WTC11 (cell line): ENCODE measurements around the gene ITSN1. TPM values are rescaled to one million over a fixed set of nuclear protein-coding genes. Genes with fewer than 3 reads are reported as not detected.

ENCODE experiments used
- ATAC-seq: fragments of 200-7000 bp; cut with Tn5 transposase; 2 replicates; pipeline ENCODE4 v1.10.0; 2021; ENCODE audit warnings: mild to moderate bottlenecking, moderate library complexity
- CTCF ChIA-PET: fragments of 300-600 bp; sonication (Branson Sonifier 250); formaldehyde crosslinking; loops from one replicate; lab custom pipeline; 2021; ENCODE audit warnings: antibody characterized with exemption; lab: Charles Lee
- POLR2A ChIA-PET: fragments of 350-600 bp; sonication (Branson Sonifier 250); formaldehyde crosslinking; loops from one replicate; lab custom pipeline; 2021; ENCODE audit warnings: antibody characterized with exemption; lab: Charles Lee
- DNase-seq: peaks from one replicate; pipeline ENCODE4 v3.0.0; 2021; ENCODE audit warnings: low spot score
- H3K27ac Mint-ChIP-seq: 2 replicates; pipeline ENCODE4 v1.8.0; 2021; ENCODE audit warnings: mixed read lengths
- H3K27me3 Mint-ChIP-seq: 2 replicates; pipeline ENCODE4 v1.8.0; 2021; ENCODE audit warnings: low read depth, mild to moderate bottlenecking, moderate library complexity, mixed read lengths
- H3K36me3 Mint-ChIP-seq: 2 replicates; pipeline ENCODE4 v1.8.0; 2021; ENCODE audit warnings: mixed read lengths
- H3K4me1 Mint-ChIP-seq: 2 replicates; pipeline ENCODE4 v1.8.0; 2022; ENCODE audit warnings: mixed read lengths
- H3K4me3 Mint-ChIP-seq: 2 replicates; pipeline ENCODE4 v1.8.0; 2021; ENCODE audit warnings: mild to moderate bottlenecking, moderate library complexity, mixed read lengths
- H3K9me3 Mint-ChIP-seq: 2 replicates; pipeline ENCODE4 v1.8.0; 2021; ENCODE audit warnings: mixed read lengths
- AFF4 ChIP-seq: sonication (generic); formaldehyde crosslinking; IDR thresholded peaks from 2 replicates; pipeline ENCODE4 v1.8.1; 2023; ENCODE audit warnings: mild to moderate bottlenecking, missing genetic modification reagents, borderline replicate concordance
- ATF1 ChIP-seq: sonication (generic); formaldehyde crosslinking; IDR thresholded peaks from 2 replicates; pipeline ENCODE4 v1.8.1; 2023; ENCODE audit warnings: mild to moderate bottlenecking, moderate library complexity, missing genetic modification reagents
- CREM ChIP-seq: sonication (generic); formaldehyde crosslinking; IDR thresholded peaks from 2 replicates; pipeline ENCODE4 v1.8.1; 2022; ENCODE audit warnings: mild to moderate bottlenecking, missing genetic modification reagents, moderate library complexity
- E2F1 ChIP-seq: sonication (generic); formaldehyde crosslinking; IDR thresholded peaks from 2 replicates; pipeline ENCODE4 v1.8.0; 2022; ENCODE audit warnings: mild to moderate bottlenecking, missing genetic modification reagents
- E2F4 ChIP-seq: sonication (generic); formaldehyde crosslinking; IDR thresholded peaks from 2 replicates; pipeline ENCODE4 v1.8.1; 2022; ENCODE audit warnings: low read depth, mild to moderate bottlenecking, moderate library complexity, missing genetic modification reagents, borderline replicate concordance
- ERG ChIP-seq: fragments of 250-450 bp; sonication (Bioruptor Pico); IDR thresholded peaks from 2 replicates; pipeline ENCODE4 v1.8.0; 2021; ENCODE audit warnings: mild to moderate bottlenecking
- ESRRA ChIP-seq: sonication (generic); formaldehyde crosslinking; IDR thresholded peaks from 2 replicates; pipeline ENCODE4 v1.8.1; 2022; ENCODE audit warnings: mild to moderate bottlenecking, missing genetic modification reagents, borderline replicate concordance
- FOXK1 ChIP-seq: sonication (generic); formaldehyde crosslinking; IDR thresholded peaks from 2 replicates; pipeline ENCODE4 v1.8.0; 2022; ENCODE audit warnings: mild to moderate bottlenecking, moderate library complexity, missing genetic modification reagents
- GABPB1 ChIP-seq: sonication (generic); formaldehyde crosslinking; IDR thresholded peaks from 2 replicates; pipeline ENCODE4 v1.8.1; 2023; ENCODE audit warnings: mild to moderate bottlenecking, missing genetic modification reagents
- GRHL2 ChIP-seq: fragments of 250-450 bp; sonication (Bioruptor Pico); IDR thresholded peaks from 2 replicates; pipeline ENCODE4 v1.8.0; 2022; ENCODE audit warnings: mild to moderate bottlenecking, moderate library complexity; ENCODE audit not compliant: insufficient replicate concordance, severe bottlenecking
- JUN ChIP-seq: sonication (generic); formaldehyde crosslinking; IDR thresholded peaks from 2 replicates; pipeline ENCODE4 v1.8.0; 2023; ENCODE audit warnings: mild to moderate bottlenecking, missing genetic modification reagents
- MYBL2 ChIP-seq: sonication (generic); formaldehyde crosslinking; IDR thresholded peaks from 2 replicates; pipeline ENCODE4 v1.8.1; 2023; ENCODE audit warnings: mild to moderate bottlenecking, moderate library complexity, missing genetic modification reagents
- NFE2L1 ChIP-seq: sonication (generic); formaldehyde crosslinking; IDR thresholded peaks from 2 replicates; pipeline ENCODE4 v1.8.1; 2023; ENCODE audit warnings: missing genetic modification reagents
- NR1H2 ChIP-seq: sonication (generic); formaldehyde crosslinking; IDR thresholded peaks from 2 replicates; pipeline ENCODE4 v1.9.0; 2021; ENCODE audit warnings: mild to moderate bottlenecking, moderate library complexity, missing genetic modification reagents
- PREB ChIP-seq: sonication (generic); formaldehyde crosslinking; IDR thresholded peaks from 2 replicates; pipeline ENCODE4 v1.8.1; 2022; ENCODE audit warnings: mild to moderate bottlenecking, missing genetic modification reagents, moderate library complexity, borderline replicate concordance
- ZNF138 ChIP-seq: sonication (generic); formaldehyde crosslinking; conservative IDR thresholded peaks from 2 replicates; pipeline ENCODE4 v1.8.1; 2022; ENCODE audit warnings: mild to moderate bottlenecking, moderate library complexity, missing genetic modification reagents
- ZNF219 ChIP-seq: sonication (generic); formaldehyde crosslinking; IDR thresholded peaks from 2 replicates; pipeline ENCODE4 v1.8.0; 2023; ENCODE audit warnings: missing genetic modification reagents, mild to moderate bottlenecking, borderline replicate concordance
- ZNF281 ChIP-seq: sonication (generic); formaldehyde crosslinking; IDR thresholded peaks from 2 replicates; pipeline ENCODE4 v1.8.0; 2023; ENCODE audit warnings: mild to moderate bottlenecking, missing genetic modification reagents
- ZNF317 ChIP-seq: sonication (generic); formaldehyde crosslinking; IDR thresholded peaks from 2 replicates; pipeline ENCODE4 v1.8.1; 2023; ENCODE audit warnings: low read depth, mild to moderate bottlenecking, moderate library complexity, missing genetic modification reagents, borderline replicate concordance
- ZNF416 ChIP-seq: fragments of 250-450 bp; sonication (Bioruptor Pico); IDR thresholded peaks from 2 replicates; pipeline ENCODE4 v1.9.0; 2021; ENCODE audit warnings: mild to moderate bottlenecking, inconsistent platforms
- total RNA-seq: library from RNA; stranded (reverse); gene quantifications from 3 replicates; pipeline ENCODE4 v1.2.3, GENCODE V29; 2021

Gene ITSN1
- total RNA-seq, 1 experiment from 2014 or later = 69.6 TPM

- no peak overlapping the region for H3K4me3 Mint-ChIP-seq
- ChIA-PET CTCF (interaction anchor here (1.0 kb wide), 1 partner anchor 55 kb away, joined by 3 read pairs; no protein-coding TSS in a partner anchor), POLR2A (no interaction called here)
- DNase-seq (no peak), ATAC-seq (no peak)
- H3K36me3 Mint-ChIP-seq = 0 out of 2 replicates have a peak, but pooled peaks cover 4% of the 10 kb centered on the region
- no peaks in the 10 kb centered on the region for H3K27me3 Mint-ChIP-seq
- peaks cover 8% of the 10 kb centered on the region; the same call in 1 of the 2 replicates for H3K9me3 Mint-ChIP-seq
- no peak for TF ChIP-seq NFE2L1 (CRISPR knock-in tag)
- no peak for TF ChIP-seq ERG
- TF ChIP-seq AFF4 (CRISPR knock-in tag) = no peak
- TF ChIP-seq E2F1 (CRISPR knock-in tag) = no peak
- no peak for TF ChIP-seq ATF1
- no peak for TF ChIP-seq GRHL2
- no peak overlapping the region for H3K27ac Mint-ChIP-seq
- H3K4me1 Mint-ChIP-seq = peaks cover 40% of the 10 kb centered on the region
These were observed 18.8 kb downstream of the ITSN1 start for GRCh38 chr21:33661146-33661545.

GRCh38 chr21:33662046-33662445 lies 19.7 kb downstream of the ITSN1 start:
- Mint-ChIP-seq H3K9me3 (peaks cover 8% of the 10 kb centered on the region; the same call in 1 of the 2 replicates), H3K27me3 (no peaks in the 10 kb centered on the region), H3K4me1 (peaks cover 38% of the 10 kb centered on the region), H3K36me3 (0 out of 2 replicates have a peak, but pooled peaks cover 4% of the 10 kb centered on the region), H3K27ac (peak overlapping the region; percentile 63)
- ATAC-seq (no peak), DNase-seq (no peak)
- POLR2A ChIA-PET = no interaction called here
- TF ChIP-seq ZNF416 (CRISPR knock-in tag) (no peak), GABPB1 (no peak), FOXK1 (CRISPR knock-in tag) (no peak), JUN (no peak)
- TF ChIP-seq, all 79 proteins: peak for 0
- no peak overlapping the region for H3K4me3 Mint-ChIP-seq
- CTCF ChIA-PET = no interaction called here

GRCh38 chr21:33663241-33663640 lies 20.9 kb downstream of the ITSN1 start:
- 0 out of 2 replicates have a peak, but pooled peaks cover 4% of the 10 kb centered on the region for H3K36me3 Mint-ChIP-seq
- POLR2A ChIA-PET = no interaction called here

More at GRCh38 chr21:33663241-33663640, 20.9 kb downstream of the ITSN1 start:
- DNase-seq (no peak), ATAC-seq (no peak)
- no peaks in the 10 kb centered on the region for H3K27me3 Mint-ChIP-seq
- peaks cover 39% of the 10 kb centered on the region for H3K4me1 Mint-ChIP-seq
- H3K4me3 Mint-ChIP-seq = no peak overlapping the region
- peaks cover 8% of the 10 kb centered on the region; the same call in 1 of the 2 replicates for H3K9me3 Mint-ChIP-seq
- CTCF ChIA-PET = no interaction called here
- TF ChIP-seq ESRRA (no peak), ZNF317 (CRISPR knock-in tag) (no peak), GRHL2 (no peak), ZNF281 (no peak), PREB (CRISPR knock-in tag) (no peak), CREM (CRISPR knock-in tag) (no peak), ZNF219 (CRISPR knock-in tag) (no peak), MYBL2 (no peak), ZNF138 (no peak), NR1H2 (CRISPR knock-in tag) (no peak), E2F4 (no peak)
- H3K27ac Mint-ChIP-seq = no peak overlapping the region
